K562 (cell line): ENCODE results near the gene TPSG1. TPM values are rescaled to one million over a fixed set of nuclear protein-coding genes. Genes with fewer than 3 reads are reported as not detected.

Experiments
- ATAC-seq: fragments of 200-7000 bp; cut with Tn5 transposase; 3 replicates; pipeline ENCODE4 v1.9.1; 2020; ENCODE audit warnings: moderate library complexity
- BruUV-seq: library from RNA; stranded (reverse); fragments of 400-500 nt; replicated peaks from 2 replicates; lab custom pipeline; 2021; lab: Mats Ljungman, UMichigan
- CTCF ChIA-PET: fragments of 300-600 bp; formaldehyde crosslinking; extraction: SDS; loops from one replicate; lab custom pipeline; 2021; ENCODE audit warnings: low intra/inter-chr PET ratio; lab: Yijun Ruan, JAX
- POLR2A ChIA-PET: fragments of 300-600, 350-650 bp; sonication (Branson Sonifier 250); formaldehyde crosslinking; extraction: SDS; loops from one replicate; lab custom pipeline; 2021; ENCODE audit warnings: antibody characterized with exemption, inconsistent platforms; lab: Yijun Ruan, JAX
- DNase-seq, 4 experiments: peaks; one replicate each; pipeline versions ENCODE4 v3.0.0 to v3.0.0-alpha.2; 2011 to 2018; ENCODE audit warnings: low spot score in 3 of 4, mixed read lengths in 3 of 4; ENCODE audit errors: extremely low read depth in 1 of 4
- FAIRE-seq: peaks from 2 replicates; lab custom pipeline; 2011; peaks lifted over from hg19 to GRCh38; lab: Jason Lieb, UNC
- H2AFZ ChIP-seq: 2 replicates; pipeline ENCODE4 v1.6.0; 2011; ENCODE audit warnings: low read depth, low read length, control low read depth, inconsistent platforms
- H3K27ac ChIP-seq: fragments of 200-600 bp; 3 replicates; pipeline ENCODE4 v1.8.0; 2011; ENCODE audit warnings: low read depth, mild to moderate bottlenecking, control low read depth, inconsistent platforms, low read length, moderate library complexity, mixed read lengths; ENCODE audit errors: extremely low read depth
- H3K27me3 ChIP-seq, 2 experiments: fragments of 300-600 bp in 1 of 2; 2 replicates in 1 of 2; 3 replicates in 1 of 2; pipeline versions ENCODE4 v1.6.0 to v1.8.0; 2011; ENCODE audit warnings: inconsistent platforms in 2 of 2, low read length in 2 of 2, mild to moderate bottlenecking in 1 of 2, mixed read lengths in 1 of 2, moderate library complexity in 1 of 2; ENCODE audit not compliant: control insufficient read depth in 2 of 2, insufficient read depth in 2 of 2
- H3K36me3 ChIP-seq: fragments of 300-600 bp; 3 replicates; pipeline ENCODE4 v1.8.0; 2011; ENCODE audit warnings: mild to moderate bottlenecking, low read length, inconsistent platforms; ENCODE audit not compliant: control insufficient read depth, insufficient read depth
- H3K4me1 ChIP-seq, 2 experiments: fragments of 200-600 bp in 1 of 2; replicated peaks in 1 of 2; 2 replicates in 1 of 2; 3 replicates in 1 of 2; pipeline versions ENCODE4 v1.5.1 to v1.8.0; 2011; ENCODE audit warnings: inconsistent platforms in 2 of 2, low read length in 2 of 2, mild to moderate bottlenecking in 1 of 2, mixed read lengths in 1 of 2, moderate library complexity in 1 of 2; ENCODE audit not compliant: control insufficient read depth in 2 of 2, insufficient read depth in 2 of 2
- H3K4me2 ChIP-seq: 2 replicates; pipeline ENCODE4 v1.6.1; 2011; ENCODE audit warnings: low read length, control low read depth, inconsistent platforms, mixed read lengths; ENCODE audit not compliant: insufficient read depth
- H3K4me3 ChIP-seq: fragments of 200-600 bp; sonication (generic), shearing (Covaris generic); 2 replicates; pipeline ENCODE4 v1.5.1; 2016; ENCODE audit warnings: control low read depth, inconsistent platforms
- H3K79me2 ChIP-seq: fragments of 200-600 bp; 3 replicates; pipeline ENCODE4 v1.8.0; 2011; ENCODE audit warnings: low read length, inconsistent platforms; ENCODE audit not compliant: control insufficient read depth, insufficient read depth
- H3K9ac ChIP-seq, 2 experiments: 2 replicates each; pipeline versions ENCODE4 v1.6.0 to v1.6.1; 2011; ENCODE audit warnings: low read depth in 2 of 2, low read length in 2 of 2, control low read depth in 1 of 2, inconsistent platforms in 1 of 2, mild to moderate bottlenecking in 1 of 2, mixed read lengths in 1 of 2; ENCODE audit not compliant: insufficient read depth in 1 of 2
- H3K9me1 ChIP-seq: one replicate; pipeline ENCODE4 v1.6.0; 2011; ENCODE audit warnings: inconsistent platforms, mild to moderate bottlenecking, low read length, moderate library complexity; ENCODE audit not compliant: control insufficient read depth, insufficient read depth
- H3K9me3 ChIP-seq: replicated peaks from 2 replicates; pipeline ENCODE4 v1.5.1; 2011; ENCODE audit warnings: low read depth, low read length, inconsistent platforms; ENCODE audit not compliant: control insufficient read depth, insufficient read depth
- H4K20me1 ChIP-seq: replicated peaks from 2 replicates; pipeline ENCODE4 v1.6.1; 2011; ENCODE audit warnings: low read length, inconsistent platforms, mixed read lengths; ENCODE audit not compliant: control insufficient read depth, insufficient read depth
- CTCFL ChIP-seq: IDR thresholded peaks from 2 replicates; pipeline ENCODE4 v1.6.1; 2011; ENCODE audit warnings: borderline replicate concordance, low read depth, mild to moderate bottlenecking, moderate library complexity, low read length; ENCODE audit not compliant: insufficient read depth, poor library complexity, severe bottlenecking
- NBN ChIP-seq: fragments of 450-650 bp; IDR thresholded peaks from 2 replicates; pipeline ENCODE4 v1.6.1; 2016; ENCODE audit warnings: low read depth, mild to moderate bottlenecking
- RAD21 ChIP-seq, 2 experiments: fragments of 250-450 bp in 1 of 2; fragments of 450-650 bp in 1 of 2; sonication (Bioruptor Pico) in 1 of 2; formaldehyde crosslinking in 1 of 2; IDR thresholded peaks in 1 of 2; conservative IDR thresholded peaks in 1 of 2; 2 replicates each; pipeline versions ENCODE4 v1.4.0 to v1.8.0; 2020 to 2022; ENCODE audit warnings: mild to moderate bottlenecking in 2 of 2, moderate library complexity in 1 of 2
- TFAP4 ChIP-seq: sonication (generic); formaldehyde crosslinking; IDR thresholded peaks from 2 replicates; pipeline ENCODE4 v1.8.0; 2022; ENCODE audit warnings: missing genetic modification reagents, mild to moderate bottlenecking, moderate library complexity, borderline replicate concordance
- TRIM24 ChIP-seq, 2 experiments: fragments of 450-650 bp; IDR thresholded peaks; 2 replicates each; pipeline ENCODE4 v1.6.1; 2016
- WGBS: fragments of 100-300 bp; shearing (Covaris generic); methylation state at CpG from one replicate; pipeline ENCODE4 v1.1.6; 2016; ENCODE audit warnings: low coverage, mixed read lengths; ENCODE audit not compliant: insufficient coverage; ENCODE audit errors: missing lambda C conversion rate; 5-methylcytosine and 5-hydroxymethylcytosine counted together
- in situ Hi-C: fragments of 300-500 bp; cut with MboI; formaldehyde crosslinking; loops from 4 replicates; pipeline ENCODE4 v1.15.0; 2018; ENCODE audit warnings: inconsistent platforms, mixed read lengths
- intact Hi-C: fragments of 100-400 bp; cut with micrococcal nuclease; formaldehyde crosslinking; loops from 2 replicates; pipeline ENCODE4 v1.14.2; 2022
- polyA plus RNA-seq, 8 experiments: library from polyadenylated mRNA; depleted of rRNA in 4 of 8; stranded (reverse) in 5 of 8; unstranded in 3 of 8; fragments of >200 nt; fragmentation: Nextera tagmentation in 2 of 8; fragmentation: Illumina TruSeq in 1 of 8; extraction: Ambion mirVana in 2 of 8; extraction: Trizol in 1 of 8; gene quantifications; 2 replicates each; pipeline versions ENCODE4 v1.2.1 to v1.2.3, GENCODE V29; 2011 to 2014; ENCODE audit warnings: inconsistent platforms in 1 of 8, missing spikeins in 1 of 8
- total RNA-seq, 7 experiments: library from RNA; depleted of rRNA in 6 of 7; stranded (reverse); fragments of >200 nt in 6 of 7; fragmentation: Illumina TruSeq in 2 of 7; extraction: Trizol in 2 of 7; gene quantifications; 2 replicates each; pipeline versions ENCODE4 v1.2.1 to v1.2.3, GENCODE V29; 2011 to 2021; ENCODE audit warnings: low replicate concordance in 1 of 7
- TF ChIP-seq, protein P1 (sequence below), 3 experiments: IDR thresholded peaks in 2 of 3; conservative IDR thresholded peaks in 1 of 3; 2 replicates each; pipeline ENCODE4 v1.5.1; 2011 to 2012; ENCODE audit warnings: low read length in 3 of 3, mild to moderate bottlenecking in 3 of 3, control low read depth in 2 of 3, improper control_type of control experiment in 1 of 3, inconsistent platforms in 1 of 3, low read depth in 1 of 3, mixed read lengths in 1 of 3, moderate library complexity in 1 of 3; ENCODE audit not compliant: insufficient read depth in 2 of 3

TPSG1 gene
- total and polyA plus RNA-seq, 9 of the 15 experiments (the other 6 are each of a cell fraction or from before 2014, with no cell fraction given), result not detected

DNA sequence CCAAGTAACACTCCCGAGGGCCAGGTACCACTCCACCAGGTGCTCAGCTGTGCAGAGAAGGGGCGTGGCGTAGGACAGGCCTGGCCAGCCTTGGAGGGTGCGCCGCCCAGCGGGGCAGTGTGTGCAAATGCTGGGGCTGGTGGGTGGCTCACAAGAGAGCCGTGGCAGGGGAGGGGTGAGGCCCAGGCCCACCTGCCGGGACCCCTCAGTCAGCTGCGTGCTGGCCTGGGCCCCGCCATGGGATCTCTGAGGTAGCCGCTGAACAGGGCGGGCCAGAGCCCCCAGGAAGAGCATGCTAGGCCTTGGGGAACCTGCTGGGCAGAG lies 8.8 kb downstream of the TPSG1 start:
- H3K9ac ChIP-seq, result no peak overlapping the region
- TF ChIP-seq, protein P1, sequence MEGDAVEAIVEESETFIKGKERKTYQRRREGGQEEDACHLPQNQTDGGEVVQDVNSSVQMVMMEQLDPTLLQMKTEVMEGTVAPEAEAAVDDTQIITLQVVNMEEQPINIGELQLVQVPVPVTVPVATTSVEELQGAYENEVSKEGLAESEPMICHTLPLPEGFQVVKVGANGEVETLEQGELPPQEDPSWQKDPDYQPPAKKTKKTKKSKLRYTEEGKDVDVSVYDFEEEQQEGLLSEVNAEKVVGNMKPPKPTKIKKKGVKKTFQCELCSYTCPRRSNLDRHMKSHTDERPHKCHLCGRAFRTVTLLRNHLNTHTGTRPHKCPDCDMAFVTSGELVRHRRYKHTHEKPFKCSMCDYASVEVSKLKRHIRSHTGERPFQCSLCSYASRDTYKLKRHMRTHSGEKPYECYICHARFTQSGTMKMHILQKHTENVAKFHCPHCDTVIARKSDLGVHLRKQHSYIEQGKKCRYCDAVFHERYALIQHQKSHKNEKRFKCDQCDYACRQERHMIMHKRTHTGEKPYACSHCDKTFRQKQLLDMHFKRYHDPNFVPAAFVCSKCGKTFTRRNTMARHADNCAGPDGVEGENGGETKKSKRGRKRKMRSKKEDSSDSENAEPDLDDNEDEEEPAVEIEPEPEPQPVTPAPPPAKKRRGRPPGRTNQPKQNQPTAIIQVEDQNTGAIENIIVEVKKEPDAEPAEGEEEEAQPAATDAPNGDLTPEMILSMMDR (IDR thresholded peaks at IDR 0.05 in 2 of 3, conservative IDR thresholded peaks at IDR 0.05 in 1 of 3; ENCODE audit: insufficient read depth in 2 of 3, low read depth in 1 of 3, low read length in 3 of 3), result peak; percentile 24 to 37 (median 36); a peak in 3 of 6 replicates
- TF ChIP-seq CTCFL (peak; percentile 77), RAD21 (CRISPR knock-in tag; conservative IDR thresholded peaks at IDR 0.05 in 1 of 2, IDR thresholded peaks at IDR 0.05 in 1 of 2) (0 out of 4 replicates have a peak, but pooled peaks of 1 of the 2 experiments have one; percentile 9), TFAP4 (CRISPR knock-in tag) (peak; percentile 88), NBN (no peak), TRIM24 (IDR thresholded peaks at IDR 0.05) (no peak)
- ChIA-PET CTCF (no interaction called here), POLR2A (interaction anchor here (1.0 kb wide), 1 partner anchor 8 kb away, joined by 3 read pairs; no protein-coding TSS in a partner anchor)
- H3K4me1 ChIP-seq, result peaks cover 0 to 71% of the 10 kb centered on the region in 2 experiments; a peak in 2 of 5 replicates
- peaks cover 46 to 91% of the 10 kb centered on the region in 2 experiments for H3K27me3 ChIP-seq
- H3K4me2 ChIP-seq, result no peak overlapping the region
- BruUV-seq, result no TSS peak
- no peak overlapping the region for H3K4me3 ChIP-seq
- H3K36me3 ChIP-seq, result no peaks in the 10 kb centered on the region
- DNase-seq, result peak; percentile 34 to 60 (median 48)
- under 1% methylated on average over 8 of the region's 12 CpGs for WGBS
- peaks cover 7% of the 10 kb centered on the region for H4K20me1 ChIP-seq
- no peaks in the 10 kb centered on the region for H3K9me1 ChIP-seq
- H2AFZ ChIP-seq, result no peak overlapping the region
- intact Hi-C loops (no loop called here), in situ Hi-C loops (no loop called here)
- H3K27ac ChIP-seq, result no peak overlapping the region
- H3K9me3 ChIP-seq, result no peaks in the 10 kb centered on the region
- FAIRE-seq, result no peak
- no peaks in the 10 kb centered on the region for H3K79me2 ChIP-seq
- ATAC-seq, result peak; percentile 78
